LNCAP (cell line): ENCODE measurements around the gene PMM2.

ENCODE experiments used
- CTCF ChIP-seq: fragments of 450-650 bp; IDR thresholded peaks from 2 replicates; pipeline ENCODE4 v1.5.1; 2017; ENCODE audit warnings: mild to moderate bottlenecking

PMM2 gene

DNA sequence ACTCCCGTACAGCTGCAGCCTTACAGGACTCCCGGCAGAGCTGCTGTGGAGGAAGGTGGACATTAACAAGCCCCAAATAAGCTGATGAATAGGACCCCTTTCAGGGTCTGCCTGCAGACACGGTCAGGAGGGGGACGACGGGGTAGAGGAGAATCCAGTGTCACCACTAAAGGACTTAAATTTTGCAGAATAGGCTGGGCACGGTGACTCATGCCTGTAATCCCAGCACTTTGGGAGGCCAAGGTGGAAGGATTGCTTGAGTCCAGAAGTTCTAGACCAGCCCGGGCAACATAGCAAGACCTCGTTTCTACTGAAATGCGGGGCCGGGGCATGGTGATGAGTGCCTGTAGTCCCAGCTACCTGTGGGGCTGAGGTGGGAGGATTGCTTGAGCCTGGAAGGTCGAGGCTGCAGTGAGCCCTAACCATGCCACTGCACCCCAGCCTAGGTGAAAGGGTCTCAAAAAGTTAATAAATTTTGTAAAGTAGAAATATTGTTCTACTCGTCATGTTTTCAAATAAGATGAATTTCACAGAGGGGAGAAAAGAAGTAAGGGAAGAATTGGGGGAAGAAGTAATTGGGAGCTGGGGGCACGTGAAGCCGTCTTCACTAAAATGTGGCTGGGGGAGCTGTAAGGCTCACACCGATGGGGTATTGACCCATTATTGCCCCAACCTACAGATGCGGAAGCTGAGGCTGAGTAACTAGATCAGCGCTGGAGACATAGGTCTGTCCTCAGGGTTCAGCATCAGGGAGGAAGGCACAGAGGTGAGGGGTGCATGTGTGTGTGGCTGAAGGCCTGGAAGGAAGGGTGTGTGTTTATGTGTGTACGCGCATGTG is 89.2 kb downstream of the PMM2 start:
- TF ChIP-seq CTCF, result no peak

DNA sequence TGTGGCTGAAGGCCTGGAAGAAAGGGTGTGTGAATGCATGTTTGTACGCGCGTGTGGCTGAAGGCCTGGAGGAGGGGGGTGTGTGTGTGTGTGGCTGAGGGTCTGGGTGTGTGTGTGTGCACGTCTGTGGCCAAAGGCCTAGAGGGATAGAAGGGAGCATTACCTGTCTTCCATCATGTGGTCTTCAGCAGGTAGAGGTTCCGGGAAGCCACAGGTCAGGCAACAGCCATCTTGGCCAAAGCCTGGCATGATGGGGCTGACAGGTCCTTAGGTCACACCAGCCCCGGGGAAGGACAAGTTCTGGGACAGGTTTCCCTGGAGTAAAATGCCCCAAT is 89.8 kb downstream of the PMM2 start:
- TF ChIP-seq CTCF, result no peak

GRCh38 chr16:8887952-8888560 is 90.4 kb downstream of the PMM2 start:
- TF ChIP-seq CTCF, result no peak

- no peak for TF ChIP-seq CTCF
These were observed 91.6 kb downstream of the PMM2 start for GRCh38 chr16:8888951-8889892.

DNA sequence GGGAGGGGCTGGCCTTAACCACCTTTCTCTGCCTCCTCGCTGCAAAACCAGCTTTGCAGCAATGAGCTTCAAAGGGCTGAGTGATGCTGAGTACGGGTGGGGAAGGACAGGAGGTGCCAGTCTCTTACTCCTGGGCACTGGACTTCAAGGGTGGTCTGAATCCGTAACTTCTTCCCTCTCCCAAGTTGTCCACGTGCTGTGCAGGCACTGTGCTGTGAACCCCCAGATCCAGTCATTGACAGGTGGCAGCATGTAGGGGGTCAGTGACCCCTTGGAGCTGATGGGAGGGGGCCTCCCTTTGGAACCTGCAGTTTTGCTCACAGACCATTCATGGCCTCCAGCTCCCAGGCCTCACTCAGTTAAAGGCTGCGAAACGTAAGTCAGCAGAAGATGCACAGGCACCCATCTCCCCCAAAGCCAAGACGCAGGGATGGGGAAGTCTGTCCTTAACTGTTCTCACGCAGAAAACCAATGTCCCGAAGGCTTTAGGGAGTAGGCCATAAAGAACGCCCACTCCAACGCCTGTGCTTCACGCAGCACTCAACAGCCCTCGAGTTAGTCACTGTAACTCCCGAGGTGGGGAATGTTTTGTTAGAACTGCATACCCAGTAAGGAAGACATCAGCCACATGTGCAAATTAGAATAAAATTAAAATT is 92.4 kb downstream of the PMM2 start:
- TF ChIP-seq CTCF, result no peak

GRCh38 chr16:8890549-8890921 is 92.9 kb downstream of the PMM2 start:
- no peak for TF ChIP-seq CTCF

DNA sequence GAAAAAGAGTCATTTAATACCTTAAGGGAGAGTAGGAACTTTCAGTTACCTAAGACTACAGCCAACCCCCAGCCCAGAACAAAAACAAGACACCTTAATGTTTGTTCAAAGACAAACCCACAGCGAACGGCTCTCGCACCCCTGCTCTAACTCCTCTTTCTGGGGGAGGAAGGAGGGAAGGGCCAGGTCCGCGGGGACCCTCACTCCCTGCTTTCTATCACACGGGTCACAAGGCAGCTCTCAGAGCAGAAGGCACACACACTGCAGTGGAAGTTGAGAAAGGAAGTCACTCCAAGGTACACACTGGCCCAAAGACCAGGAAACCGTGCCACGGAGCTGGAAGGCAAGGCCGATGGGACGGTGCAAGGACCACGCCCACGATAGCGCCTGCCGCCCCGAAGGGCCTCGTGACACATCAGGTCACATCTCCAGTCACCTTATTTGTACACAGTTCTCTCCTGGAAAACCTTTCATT is 94.5 kb downstream of the PMM2 start:
- no peak for TF ChIP-seq CTCF
